WTC11 (cell line): ENCODE data around the gene FOXRED1. TPM values are rescaled to one million over a fixed set of nuclear protein-coding genes. Genes with fewer than 3 reads are reported as not detected.

ENCODE experiments used
- ATAC-seq: fragments of 200-7000 bp; cut with Tn5 transposase; 2 replicates; pipeline ENCODE4 v1.10.0; 2021; ENCODE audit warnings: mild to moderate bottlenecking, moderate library complexity
- CTCF ChIA-PET: fragments of 300-600 bp; sonication (Branson Sonifier 250); formaldehyde crosslinking; loops from one replicate; lab custom pipeline; 2021; ENCODE audit warnings: antibody characterized with exemption; lab: Charles Lee
- POLR2A ChIA-PET: fragments of 350-600 bp; sonication (Branson Sonifier 250); formaldehyde crosslinking; loops from one replicate; lab custom pipeline; 2021; ENCODE audit warnings: antibody characterized with exemption; lab: Charles Lee
- DNase-seq: peaks from one replicate; pipeline ENCODE4 v3.0.0; 2021; ENCODE audit warnings: low spot score
- H3K27ac Mint-ChIP-seq: 2 replicates; pipeline ENCODE4 v1.8.0; 2021; ENCODE audit warnings: mixed read lengths
- H3K27me3 Mint-ChIP-seq: 2 replicates; pipeline ENCODE4 v1.8.0; 2021; ENCODE audit warnings: low read depth, mild to moderate bottlenecking, moderate library complexity, mixed read lengths
- H3K36me3 Mint-ChIP-seq: 2 replicates; pipeline ENCODE4 v1.8.0; 2021; ENCODE audit warnings: mixed read lengths
- H3K4me1 Mint-ChIP-seq: 2 replicates; pipeline ENCODE4 v1.8.0; 2022; ENCODE audit warnings: mixed read lengths
- H3K4me3 Mint-ChIP-seq: 2 replicates; pipeline ENCODE4 v1.8.0; 2021; ENCODE audit warnings: mild to moderate bottlenecking, moderate library complexity, mixed read lengths
- H3K9me3 Mint-ChIP-seq: 2 replicates; pipeline ENCODE4 v1.8.0; 2021; ENCODE audit warnings: mixed read lengths
- AR ChIP-seq: fragments of 250-450 bp; sonication (Bioruptor Pico); IDR thresholded peaks from 2 replicates; pipeline ENCODE4 v1.9.0; 2021; ENCODE audit warnings: mild to moderate bottlenecking
- ATF1 ChIP-seq: sonication (generic); formaldehyde crosslinking; IDR thresholded peaks from 2 replicates; pipeline ENCODE4 v1.8.1; 2023; ENCODE audit warnings: mild to moderate bottlenecking, moderate library complexity, missing genetic modification reagents
- ATF2 ChIP-seq: sonication (generic); formaldehyde crosslinking; IDR thresholded peaks from 2 replicates; pipeline ENCODE4 v1.8.1; 2022; ENCODE audit warnings: low read depth, missing genetic modification reagents, borderline replicate concordance
- ATF6 ChIP-seq: sonication (generic); formaldehyde crosslinking; IDR thresholded peaks from 2 replicates; pipeline ENCODE4 v1.8.1; 2023; ENCODE audit warnings: mild to moderate bottlenecking, missing genetic modification reagents
- CDX4 ChIP-seq: fragments of 250-450 bp; sonication (Bioruptor Pico); IDR thresholded peaks from 2 replicates; pipeline ENCODE4 v1.9.0; 2021; ENCODE audit warnings: moderate library complexity, mild to moderate bottlenecking, inconsistent platforms, borderline replicate concordance
- FOXP4 ChIP-seq: sonication (generic); formaldehyde crosslinking; IDR thresholded peaks from 2 replicates; pipeline ENCODE4 v1.8.0; 2022; ENCODE audit warnings: mild to moderate bottlenecking, missing genetic modification reagents
- GTF2I ChIP-seq: fragments of 250-450 bp; sonication (Bioruptor Pico); conservative IDR thresholded peaks from 2 replicates; pipeline ENCODE4 v1.4.0; 2021; ENCODE audit warnings: mild to moderate bottlenecking
- HMGA2 ChIP-seq: fragments of 250-450 bp; sonication (Bioruptor Pico); IDR thresholded peaks from 2 replicates; pipeline ENCODE4 v1.4.0; 2021; ENCODE audit warnings: mild to moderate bottlenecking, moderate library complexity
- IRF2 ChIP-seq: sonication (generic); formaldehyde crosslinking; IDR thresholded peaks from 2 replicates; pipeline ENCODE4 v1.8.0; 2022; ENCODE audit warnings: low read depth, missing genetic modification reagents, borderline replicate concordance
- JUN ChIP-seq: sonication (generic); formaldehyde crosslinking; IDR thresholded peaks from 2 replicates; pipeline ENCODE4 v1.8.0; 2023; ENCODE audit warnings: mild to moderate bottlenecking, missing genetic modification reagents
- MXD4 ChIP-seq: fragments of 250-450 bp; sonication (Bioruptor Pico); IDR thresholded peaks from 2 replicates; pipeline ENCODE4 v1.8.0; 2021; ENCODE audit warnings: mild to moderate bottlenecking, moderate library complexity, borderline replicate concordance
- STAT6 ChIP-seq: sonication (generic); formaldehyde crosslinking; conservative IDR thresholded peaks from 2 replicates; pipeline ENCODE4 v1.8.1; 2023; ENCODE audit warnings: mild to moderate bottlenecking, low read depth, missing genetic modification reagents, moderate library complexity
- ZBTB43 ChIP-seq: sonication (generic); formaldehyde crosslinking; IDR thresholded peaks from 2 replicates; pipeline ENCODE4 v1.8.1; 2023; ENCODE audit warnings: mild to moderate bottlenecking, missing genetic modification reagents
- ZNF416 ChIP-seq: fragments of 250-450 bp; sonication (Bioruptor Pico); IDR thresholded peaks from 2 replicates; pipeline ENCODE4 v1.9.0; 2021; ENCODE audit warnings: mild to moderate bottlenecking, inconsistent platforms
- ZNF532 ChIP-seq: fragments of 250-450 bp; sonication (Bioruptor Pico); IDR thresholded peaks from 2 replicates; pipeline ENCODE4 v1.9.0; 2021; ENCODE audit warnings: mild to moderate bottlenecking, borderline replicate concordance
- total RNA-seq: library from RNA; stranded (reverse); gene quantifications from 3 replicates; pipeline ENCODE4 v1.2.3, GENCODE V29; 2021

The FOXRED1 gene
- total RNA-seq, 1 experiment from 2014 or later, result 61.9 TPM

GRCh38 chr11:126318574-126319373 is 49.8 kb downstream of the FOXRED1 start:
- TF ChIP-seq ATF2, result no peak
- no peak for TF ChIP-seq ZBTB43 (CRISPR knock-in tag)
- TF ChIP-seq ATF6 (CRISPR knock-in tag), result no peak
- no peak for TF ChIP-seq FOXP4
- no peak for TF ChIP-seq ZNF416
- no peak for TF ChIP-seq CDX4 (CRISPR knock-in tag)
- TF ChIP-seq IRF2 (CRISPR knock-in tag), result no peak
- no peak for TF ChIP-seq ATF1
- no peak for TF ChIP-seq AR (CRISPR knock-in tag)
- no peak for TF ChIP-seq STAT6 (CRISPR knock-in tag)
- TF ChIP-seq MXD4 (CRISPR knock-in tag), result no peak
- no peak for TF ChIP-seq GTF2I (CRISPR knock-in tag)
- TF ChIP-seq ZNF532 (CRISPR knock-in tag), result no peak
- no peak for TF ChIP-seq HMGA2 (CRISPR knock-in tag)
- no peak for TF ChIP-seq JUN (CRISPR knock-in tag)
- H3K4me3 Mint-ChIP-seq, result no peak overlapping the region
- ATAC-seq, result no peak
- peaks cover 5% of the 10 kb centered on the region; the same call in 1 of the 2 replicates for H3K9me3 Mint-ChIP-seq
- no peaks in the 10 kb centered on the region for H3K4me1 Mint-ChIP-seq
- ChIA-PET POLR2A (no interaction called here), CTCF (interaction anchor here (1.0 to 1.8 kb wide), 2 partner anchors 8 to 35 kb away, joined by 3 to 10 read pairs; no protein-coding TSS in a partner anchor)
- H3K27me3 Mint-ChIP-seq, result no peaks in the 10 kb centered on the region
- peaks cover 17% of the 10 kb centered on the region for H3K36me3 Mint-ChIP-seq
- H3K27ac Mint-ChIP-seq, result no peak overlapping the region
- no peak for DNase-seq
